Erythroblast (primary cell): ENCODE data around the gene DEPDC4.
"Not testable (repeated sequence)": the region's sequence is repeated elsewhere in the genome, so short reads cannot be mapped to it uniquely, and the experiment has no call there.

Experiments used
- DNase-seq, 2 experiments: peaks; one replicate each; lab custom pipeline; 2025; lab: John Stamatoyannopoulos, UW
- GATA1 ChIP-seq: IDR thresholded peaks from 2 replicates; pipeline ENCODE4 v1.6.1; 2011; ENCODE audit warnings: low read depth, mild to moderate bottlenecking, control low read depth, low read length, moderate library complexity
- POLR2A ChIP-seq: IDR thresholded peaks from 2 replicates; pipeline ENCODE4 v1.6.1; 2011; ENCODE audit warnings: mild to moderate bottlenecking, low read length

The DEPDC4 gene

DNA sequence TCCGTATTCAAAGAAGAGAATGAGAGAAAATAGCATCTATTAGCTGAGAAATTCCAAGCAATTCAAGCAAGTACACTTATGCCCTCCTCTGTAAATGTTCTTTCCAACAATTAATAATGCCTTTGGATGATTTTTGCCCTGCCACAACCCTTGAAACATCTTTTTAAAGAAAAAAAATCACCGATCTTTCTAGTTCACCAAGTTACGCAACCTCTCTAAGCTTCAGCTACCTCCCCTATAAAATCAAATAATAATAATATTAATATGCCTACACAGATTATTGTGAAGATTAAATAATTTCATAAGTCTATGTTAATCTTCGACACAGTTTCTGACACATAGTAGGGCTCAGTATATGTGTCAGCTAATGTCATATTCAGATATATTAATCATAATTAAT lies 19.1 kb downstream of the DEPDC4 start:
- TF ChIP-seq POLR2A (no peak), GATA1 (no peak)
- no peak for DNase-seq

DNA sequence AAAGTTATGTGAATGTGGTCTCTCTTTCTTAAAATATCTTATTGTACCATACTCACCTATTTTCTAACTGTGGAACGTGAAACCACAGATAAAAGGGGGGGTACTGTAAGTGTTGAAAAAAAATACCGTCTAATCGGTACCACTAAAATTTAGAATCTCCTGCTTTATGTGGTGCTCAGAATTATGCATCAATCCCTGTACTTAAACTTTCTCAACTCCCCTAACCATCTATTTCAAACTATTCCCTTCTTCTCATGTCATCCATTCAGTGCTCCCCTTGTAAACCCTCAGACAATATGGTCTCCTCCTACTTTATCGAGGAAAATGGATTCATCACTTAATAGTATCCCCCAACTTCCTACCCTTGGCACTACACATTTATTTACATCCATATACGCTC lies 23.7 kb downstream of the DEPDC4 start:
- no peak for TF ChIP-seq GATA1
- TF ChIP-seq POLR2A = no peak
- no peak for DNase-seq

DNA sequence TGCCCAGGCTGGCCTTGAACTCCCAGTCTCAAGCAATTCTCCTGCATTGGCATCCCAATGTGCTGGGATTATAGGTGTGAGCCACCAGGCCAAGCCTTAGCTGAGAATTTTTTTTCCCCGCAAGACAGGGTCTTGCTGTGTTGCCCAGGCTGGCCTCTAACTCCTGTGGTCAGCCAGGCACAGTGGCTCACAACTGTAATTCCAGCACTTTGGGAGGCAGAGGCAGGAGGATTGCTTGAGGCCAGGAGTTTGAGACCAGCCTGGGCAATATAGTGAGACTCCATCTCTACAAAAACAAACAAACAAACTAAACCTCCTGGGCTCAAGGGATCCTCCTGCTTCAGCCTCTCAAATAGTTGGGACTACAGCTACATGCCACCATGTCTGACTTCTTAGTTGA lies 27.3 kb downstream of the DEPDC4 start:
- no peak for TF ChIP-seq GATA1
- no peak for TF ChIP-seq POLR2A
- no peak for DNase-seq

DNA sequence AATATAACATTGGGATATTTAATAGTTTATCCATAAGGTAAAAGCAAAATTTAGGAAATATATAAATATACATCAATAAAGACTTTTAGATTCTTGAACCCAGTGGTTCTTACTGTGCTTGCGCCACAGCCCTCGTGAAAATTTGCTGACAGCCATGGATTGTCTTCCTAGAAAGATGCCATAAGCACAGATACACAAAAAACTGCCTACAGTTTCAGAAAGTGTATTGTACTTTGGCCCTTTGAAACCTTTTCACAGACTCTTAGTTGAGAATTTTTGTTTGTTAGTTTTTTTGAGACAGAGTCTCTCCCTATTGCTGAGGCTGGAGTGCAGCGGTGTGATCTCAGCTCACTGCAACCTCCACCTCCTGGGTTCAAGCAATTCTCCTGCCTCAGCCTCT lies 28.1 kb downstream of the DEPDC4 start:
- TF ChIP-seq GATA1 = no peak
- no peak for TF ChIP-seq POLR2A
- no peak for DNase-seq

DNA sequence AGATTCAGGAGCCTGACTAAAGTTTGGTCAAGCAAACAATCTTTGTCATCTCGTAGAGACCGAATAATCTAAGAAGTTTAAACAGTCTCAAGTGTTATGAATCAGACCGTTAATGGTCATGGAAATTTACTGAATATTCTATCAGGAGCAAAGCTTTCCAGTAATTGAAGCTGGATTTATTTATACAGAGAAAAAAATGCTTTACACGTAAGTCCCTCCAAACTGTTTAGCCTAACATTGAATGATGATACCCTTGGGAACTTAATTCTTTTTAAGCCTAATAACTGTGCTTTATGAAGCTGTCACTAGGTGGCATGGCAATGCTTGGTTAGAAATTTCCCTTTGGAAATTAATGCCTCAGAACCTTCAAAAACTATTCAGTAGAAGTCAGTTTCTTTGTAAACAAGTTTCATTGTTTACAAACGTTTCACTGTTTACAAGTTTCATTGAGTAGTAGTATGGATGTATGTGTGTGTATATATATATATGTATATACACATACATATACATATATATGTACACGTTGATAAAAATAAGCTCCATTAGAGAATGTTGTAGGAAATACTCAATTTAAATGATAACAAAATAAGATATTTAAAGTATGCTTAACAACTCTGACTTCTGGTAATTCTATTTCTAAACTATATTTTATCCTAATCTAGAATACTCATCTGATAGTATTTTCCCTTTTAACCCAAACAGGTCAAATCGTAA lies 32.1 kb downstream of the DEPDC4 start:
- TF ChIP-seq POLR2A (no peak), GATA1 (no peak)
- peak; percentile 48 to 67 for DNase-seq

DNA sequence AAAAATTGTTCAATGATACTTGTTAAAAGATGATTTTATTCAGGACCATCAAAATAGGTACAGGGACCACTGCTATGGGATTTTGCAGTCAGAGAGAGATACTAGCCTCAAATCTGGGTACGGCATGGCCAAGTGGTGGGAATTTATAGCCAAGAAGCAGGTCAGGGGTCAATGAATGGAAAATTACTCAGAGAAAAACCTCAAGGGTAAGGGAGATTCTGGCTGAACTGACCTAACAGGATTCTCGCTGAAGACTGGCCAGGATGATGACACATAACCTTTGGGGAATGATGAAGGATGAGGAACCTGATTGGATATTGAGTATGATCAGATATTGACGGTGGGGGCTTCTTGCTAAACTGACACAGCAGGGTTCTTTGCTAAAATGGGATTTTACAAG lies 32.7 kb downstream of the DEPDC4 start:
- no peak for DNase-seq
- TF ChIP-seq POLR2A (no peak), GATA1 (no peak)

DNA sequence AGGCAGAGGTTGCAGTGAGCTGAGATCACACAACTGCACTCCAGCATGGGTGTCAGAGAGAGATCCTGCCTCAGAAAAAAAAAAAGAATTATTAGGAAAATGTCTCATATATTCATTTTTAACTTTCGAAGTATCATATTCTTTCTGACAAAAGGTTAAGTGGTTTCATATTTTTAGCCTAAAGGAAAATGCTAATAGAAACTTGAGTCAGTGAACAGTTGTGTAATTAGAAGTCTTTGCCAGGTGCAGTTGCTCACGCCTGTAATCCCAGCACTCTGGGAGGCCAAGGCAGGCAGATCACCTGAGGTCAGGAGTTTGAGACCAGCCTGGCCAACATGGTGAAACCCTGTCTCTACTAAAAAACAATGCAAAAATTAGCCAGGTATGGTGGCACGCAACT lies 35.0 kb downstream of the DEPDC4 start:
- not testable (repeated sequence) for DNase-seq

DNA sequence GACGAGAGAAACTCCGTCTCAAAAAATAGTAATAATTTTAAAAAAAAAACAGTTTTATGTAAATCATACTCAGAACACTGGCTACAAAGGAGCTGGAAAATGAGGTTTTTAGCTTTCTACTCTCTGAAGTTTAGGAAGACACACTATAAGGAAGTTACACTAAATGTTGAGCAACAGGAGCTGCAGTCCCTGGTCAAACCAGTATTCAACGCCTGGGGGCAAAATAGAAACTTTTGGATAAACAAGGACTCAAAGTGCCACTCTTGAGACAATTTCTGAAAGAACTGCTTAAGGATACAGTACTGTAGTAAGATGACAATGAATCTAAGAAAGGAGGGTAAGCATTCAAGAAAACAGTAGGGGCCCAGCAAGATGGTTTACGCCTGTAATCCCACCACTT lies 37.0 kb downstream of the DEPDC4 start:
- DNase-seq = no peak
- TF ChIP-seq GATA1 (no peak), POLR2A (no peak)

DNA sequence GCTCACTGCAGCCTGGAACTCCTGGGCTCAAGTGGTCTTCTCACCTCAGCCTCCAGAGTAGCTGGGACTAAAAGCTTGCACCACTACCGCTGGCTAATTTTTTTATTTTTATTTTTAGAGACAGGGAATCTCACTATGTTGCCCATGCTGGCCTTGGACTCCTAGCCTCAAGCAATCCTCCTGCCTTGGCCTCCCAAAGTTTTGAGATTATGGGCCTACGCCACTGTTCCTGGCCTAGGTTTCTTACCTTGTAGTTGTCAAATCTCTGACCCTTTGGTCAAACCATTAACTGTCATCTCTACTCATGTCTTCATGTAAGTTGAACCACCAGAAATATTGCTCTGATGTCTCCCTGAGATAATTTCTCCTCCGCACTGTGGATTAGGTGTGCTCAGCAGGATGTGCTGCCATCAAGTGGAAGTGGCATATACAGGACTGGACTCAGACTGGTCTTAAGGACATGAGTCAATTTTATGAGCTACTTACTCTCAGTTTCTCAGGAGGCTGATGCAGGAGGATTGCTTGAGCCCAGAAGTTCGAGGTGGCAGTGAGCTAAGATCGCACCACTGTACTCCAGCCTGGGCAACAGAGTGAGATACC lies 37.7 kb downstream of the DEPDC4 start:
- no peak for TF ChIP-seq POLR2A
- TF ChIP-seq GATA1 = no peak
- DNase-seq = peak; percentile 7 to 27

DNA sequence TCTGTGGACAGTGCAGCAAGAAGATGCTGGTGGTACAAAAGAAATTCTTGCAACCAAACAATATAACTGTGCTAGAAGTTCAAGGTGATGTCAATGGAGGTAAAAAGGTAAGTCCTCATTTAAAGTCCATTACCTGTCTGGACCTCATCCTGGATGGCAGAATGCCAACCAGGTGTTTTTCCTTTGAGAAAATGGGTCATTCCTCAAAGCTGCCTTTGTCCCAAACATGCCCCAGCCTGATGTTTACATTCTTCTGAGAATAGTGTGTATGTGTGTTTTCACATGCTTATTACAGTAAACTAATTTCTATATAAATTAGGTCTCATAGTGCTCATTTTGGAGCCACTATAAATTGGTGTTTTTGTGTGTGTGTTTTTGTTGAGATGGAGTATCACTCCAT lies 41.4 kb downstream of the DEPDC4 start:
- DNase-seq = no peak
- no peak for TF ChIP-seq POLR2A

DNA sequence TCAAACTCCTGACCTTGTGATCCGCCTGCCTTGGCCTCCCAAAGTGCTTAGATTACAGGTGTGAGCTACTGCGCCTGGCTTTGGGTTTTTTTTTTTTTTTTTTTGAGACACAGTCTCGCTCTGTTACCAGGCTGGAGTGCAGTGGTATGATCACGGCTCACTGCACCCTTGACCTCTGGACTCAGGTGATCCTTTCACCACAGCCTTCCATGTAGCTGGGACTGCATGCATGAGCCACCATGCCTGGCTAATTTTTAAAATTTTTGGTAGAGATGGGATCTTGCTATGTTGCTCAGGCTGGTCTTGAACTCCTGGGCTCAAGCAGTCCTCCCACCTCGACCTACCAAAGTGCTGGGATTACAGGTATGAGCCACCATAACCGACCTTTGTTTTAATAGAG lies 44.7 kb downstream of the DEPDC4 start:
- not testable (repeated sequence) for DNase-seq

DNA sequence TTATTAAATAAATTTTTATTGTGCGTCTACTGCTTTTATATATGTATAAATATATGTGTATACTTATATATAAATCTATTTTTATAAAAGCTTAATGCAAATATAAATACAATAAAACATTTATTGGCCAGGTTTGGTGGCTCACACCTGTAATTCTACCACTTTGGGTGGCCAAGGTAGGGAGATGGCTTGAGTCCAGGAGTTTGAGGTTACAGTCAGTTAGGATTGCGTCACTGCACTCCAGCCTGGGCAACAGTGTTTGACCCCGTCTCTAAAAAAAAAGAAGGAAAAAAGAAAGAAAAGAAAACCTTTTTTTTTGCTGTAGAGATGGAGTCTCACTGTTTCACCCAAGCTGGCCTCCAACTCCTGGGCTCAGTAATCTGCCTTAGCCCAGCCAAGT lies 45.4 kb downstream of the DEPDC4 start:
- DNase-seq = no peak
- TF ChIP-seq GATA1 (no peak), POLR2A (no peak)

DNA sequence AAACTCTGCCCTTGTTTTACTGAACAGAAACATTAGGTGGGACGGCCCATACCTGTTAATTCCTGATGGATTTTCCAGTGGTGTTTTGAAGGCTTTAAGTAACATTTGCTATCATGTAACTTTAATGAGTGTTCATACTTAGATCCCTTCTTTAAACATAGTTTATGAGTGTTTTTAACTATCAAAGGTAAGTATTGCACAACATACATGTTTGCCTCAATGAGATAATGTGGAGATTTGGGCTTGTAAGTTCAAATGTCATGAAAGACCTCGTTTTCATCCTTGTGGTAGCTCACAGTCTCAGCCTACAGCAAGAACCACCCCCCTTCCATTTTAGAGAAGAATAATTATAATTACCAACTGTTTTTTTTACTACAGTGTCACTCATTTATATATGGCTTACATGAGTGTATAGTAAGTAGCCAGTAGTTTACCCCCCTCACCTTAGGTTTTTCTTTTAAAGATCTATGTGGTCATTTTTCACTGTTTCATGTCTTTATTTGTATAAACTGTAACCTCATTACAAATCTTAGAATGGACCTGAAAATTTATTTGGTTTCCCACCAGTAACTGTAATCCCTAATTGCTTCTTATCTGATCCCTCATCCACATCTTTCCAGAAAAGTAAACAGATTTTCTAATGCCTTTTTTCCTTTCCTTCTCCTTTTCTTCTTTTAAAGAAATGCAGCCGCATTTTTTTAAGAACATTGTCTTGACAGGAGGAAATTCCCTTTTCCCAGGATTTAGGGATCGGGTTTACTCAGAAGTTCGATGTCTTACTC lies 47.4 kb downstream of the DEPDC4 start:
- no peak for DNase-seq
- no peak for TF ChIP-seq POLR2A
- TF ChIP-seq GATA1 = no peak

DNA sequence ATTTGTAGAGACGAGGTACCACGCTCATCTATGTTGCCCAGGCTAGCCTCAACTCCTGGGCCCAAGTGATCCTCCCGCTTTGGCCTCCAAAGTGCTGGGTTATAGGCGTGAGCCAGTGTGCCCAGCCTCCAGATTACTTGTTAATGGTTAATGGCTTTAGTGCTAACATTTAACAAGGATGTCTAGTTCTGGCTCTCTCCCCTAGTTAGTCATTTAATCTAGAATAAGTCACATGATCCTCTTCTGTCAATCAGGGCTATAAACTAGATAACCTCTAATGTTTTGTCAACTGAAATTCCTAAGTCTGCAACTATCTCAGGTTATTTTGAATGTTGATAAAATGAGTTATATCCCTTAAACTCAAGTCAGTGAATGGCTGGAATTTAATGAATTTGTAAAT lies 50.5 kb downstream of the DEPDC4 start:
- no peak for TF ChIP-seq GATA1
- TF ChIP-seq POLR2A = no peak
- no peak for DNase-seq

DNA sequence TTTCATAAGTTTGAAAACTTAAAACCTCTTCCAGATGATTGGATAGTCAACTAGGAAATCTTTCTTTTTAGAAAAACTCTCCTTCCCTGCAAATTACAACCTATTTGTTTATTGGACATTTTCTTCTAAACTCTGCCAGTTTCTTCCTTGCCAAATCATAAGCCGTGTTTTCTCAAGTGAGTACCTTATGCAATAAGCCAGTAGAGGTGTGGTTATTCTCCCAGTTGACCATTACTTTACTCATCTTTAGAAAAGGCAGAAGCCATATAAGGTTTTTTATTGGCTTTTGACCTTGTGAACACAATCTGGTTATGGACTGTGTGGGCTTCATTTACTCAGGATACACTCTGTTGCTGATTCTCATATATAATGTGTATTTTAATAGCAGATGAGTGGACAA lies 51.7 kb downstream of the DEPDC4 start:
- TF ChIP-seq POLR2A (no peak), GATA1 (no peak)
- DNase-seq = no peak
